Parathyroid adenoma (tissue), 2 donors: Measurements from ENCODE around the gene ASPG.

Experiments used
- H2AFZ ChIP-seq: fragments of 300-600 bp; sonication (generic); one replicate; pipeline ENCODE4 v1.7.0; 2017; ENCODE audit warnings: antibody characterized with exemption, mild to moderate bottlenecking
- H3K27ac ChIP-seq: fragments of 300-600 bp; sonication (generic); one replicate; pipeline ENCODE4 v1.7.0; 2017
- H3K27me3 ChIP-seq: fragments of 300-600 bp; sonication (generic); one replicate; pipeline ENCODE4 v1.7.0; 2017; ENCODE audit warnings: low read length; ENCODE audit not compliant: control insufficient read depth, insufficient read depth
- H3K36me3 ChIP-seq: fragments of 300-600 bp; sonication (generic); one replicate; pipeline ENCODE4 v1.7.0; 2017; ENCODE audit warnings: low read length; ENCODE audit not compliant: control insufficient read depth, insufficient read depth
- H3K4me1 ChIP-seq: fragments of 300-600 bp; sonication (generic); one replicate; pipeline ENCODE4 v1.7.0; 2017; ENCODE audit warnings: control low read depth
- H3K4me2 ChIP-seq: fragments of 300-600 bp; sonication (generic); one replicate; pipeline ENCODE4 v1.7.0; 2017; ENCODE audit warnings: low read length
- H3K4me3 ChIP-seq: fragments of 300-600 bp; sonication (generic); one replicate; pipeline ENCODE4 v1.7.0; 2017; ENCODE audit warnings: low read depth, low read length
- H3K79me2 ChIP-seq: fragments of 300-600 bp; sonication (generic); one replicate; pipeline ENCODE4 v1.7.0; 2017; ENCODE audit warnings: control low read depth
- H3K9ac ChIP-seq: fragments of 300-600 bp; sonication (generic); one replicate; pipeline ENCODE4 v1.7.0; 2017; ENCODE audit warnings: mild to moderate bottlenecking
- H3K9me3 ChIP-seq: fragments of 300-600 bp; sonication (generic); one replicate; pipeline ENCODE4 v1.7.0; 2017; ENCODE audit warnings: low read length; ENCODE audit not compliant: control insufficient read depth
- CTCF ChIP-seq: fragments of 300-600 bp; sonication (generic); IDR thresholded peaks from one replicate; pipeline ENCODE4 v1.7.0; 2017; ENCODE audit warnings: antibody characterized with exemption, mild to moderate bottlenecking
- donor health status: primary hyperparathyroidism.

The ASPG gene

GRCh38 chr14:104143521-104144452, 58.3 kb downstream of the ASPG start:
- Histone ChIP-seq H3K27me3 (no peaks in the 10 kb centered on the region), H3K79me2 (no peaks in the 10 kb centered on the region), H3K4me1 (no peaks in the 10 kb centered on the region), H3K9ac (no peak overlapping the region), H3K4me3 (no peak overlapping the region), H3K27ac (no peak overlapping the region), H3K4me2 (no peak overlapping the region), H3K9me3 (no peaks in the 10 kb centered on the region), H3K36me3 (no peaks in the 10 kb centered on the region), H2AFZ (no peak overlapping the region)
- no peak for TF ChIP-seq CTCF

GRCh38 chr14:104144453-104144790, 58.9 kb downstream of the ASPG start:
- no peak overlapping the region for H3K27ac ChIP-seq
- no peak overlapping the region for H3K4me2 ChIP-seq
- H3K27me3 ChIP-seq = no peaks in the 10 kb centered on the region
- H2AFZ ChIP-seq = no peak overlapping the region
- H3K4me1 ChIP-seq = no peaks in the 10 kb centered on the region
- no peaks in the 10 kb centered on the region for H3K9me3 ChIP-seq
- H3K79me2 ChIP-seq = no peaks in the 10 kb centered on the region
- no peak overlapping the region for H3K4me3 ChIP-seq
- H3K9ac ChIP-seq = no peak overlapping the region
- H3K36me3 ChIP-seq = no peaks in the 10 kb centered on the region
- TF ChIP-seq CTCF = no peak

GRCh38 chr14:104144911-104145825, 59.7 kb downstream of the ASPG start:
- H3K4me1 ChIP-seq = no peaks in the 10 kb centered on the region
- H3K9me3 ChIP-seq = no peaks in the 10 kb centered on the region
- H3K27ac ChIP-seq = no peak overlapping the region
- H3K79me2 ChIP-seq = no peaks in the 10 kb centered on the region
- no peak overlapping the region for H3K4me3 ChIP-seq
- no peak for TF ChIP-seq CTCF
- H3K36me3 ChIP-seq = no peaks in the 10 kb centered on the region
- H3K27me3 ChIP-seq = no peaks in the 10 kb centered on the region
- H3K4me2 ChIP-seq = no peak overlapping the region
- H3K9ac ChIP-seq = no peak overlapping the region
- H2AFZ ChIP-seq = no peak overlapping the region

GRCh38 chr14:104145826-104146601, 60.5 kb downstream of the ASPG start:
- H3K4me3 ChIP-seq = no peak overlapping the region
- H3K36me3 ChIP-seq = no peaks in the 10 kb centered on the region
- H3K79me2 ChIP-seq = no peaks in the 10 kb centered on the region
- no peak overlapping the region for H2AFZ ChIP-seq
- H3K27me3 ChIP-seq = no peaks in the 10 kb centered on the region
- no peaks in the 10 kb centered on the region for H3K4me1 ChIP-seq
- H3K9ac ChIP-seq = no peak overlapping the region
- no peak overlapping the region for H3K4me2 ChIP-seq
- H3K9me3 ChIP-seq = no peaks in the 10 kb centered on the region
- no peak for TF ChIP-seq CTCF
- H3K27ac ChIP-seq = no peak overlapping the region
